Measurements from ENCODE around the gene PLCD1. TPM values are rescaled to one million over a fixed set of nuclear protein-coding genes. Genes with fewer than 3 reads are reported as not detected.
A peak's percentile ranks its signal among the peaks of the same experiment; 100 is the strongest.

Gene PLCD1
- total RNA-seq, 1 experiment from 2014 or later: 9.6 TPM

- no peak for DNase-seq (ENCODE audit: low spot score)
Observed at GRCh38 chr3:38017445-38018295, 11.8 kb downstream of the PLCD1 start.

DNA sequence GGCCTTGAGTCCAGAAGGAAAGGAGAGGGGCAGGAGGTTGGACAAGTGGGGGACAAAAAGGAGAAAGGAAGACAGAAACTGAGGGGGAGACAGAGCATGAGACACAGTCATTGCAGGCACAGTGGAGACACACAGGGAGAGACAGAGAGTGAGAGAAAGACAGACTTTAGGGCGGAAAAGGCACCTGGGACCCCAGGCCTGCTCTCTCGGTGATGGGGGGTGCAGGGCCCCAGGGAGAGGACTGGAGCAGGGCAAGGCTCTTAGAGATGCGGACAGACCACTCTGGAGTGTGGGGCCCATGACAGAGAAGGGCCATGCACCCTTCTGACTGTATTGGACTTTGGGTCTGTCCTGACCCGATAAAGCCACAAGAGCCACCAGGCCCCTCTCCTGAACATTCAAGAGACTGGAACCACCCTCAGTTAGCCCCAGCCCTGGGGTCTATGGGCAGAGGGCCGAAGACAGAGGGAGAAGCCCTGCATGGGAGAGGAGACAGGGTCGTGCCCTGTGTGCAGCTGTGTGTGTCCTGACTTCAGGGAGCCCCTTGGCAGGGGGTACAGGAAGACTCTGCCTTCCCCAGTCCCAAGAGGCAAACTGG is 12.5 kb downstream of the PLCD1 start:
- no peak for DNase-seq (ENCODE audit: low spot score)

DNA sequence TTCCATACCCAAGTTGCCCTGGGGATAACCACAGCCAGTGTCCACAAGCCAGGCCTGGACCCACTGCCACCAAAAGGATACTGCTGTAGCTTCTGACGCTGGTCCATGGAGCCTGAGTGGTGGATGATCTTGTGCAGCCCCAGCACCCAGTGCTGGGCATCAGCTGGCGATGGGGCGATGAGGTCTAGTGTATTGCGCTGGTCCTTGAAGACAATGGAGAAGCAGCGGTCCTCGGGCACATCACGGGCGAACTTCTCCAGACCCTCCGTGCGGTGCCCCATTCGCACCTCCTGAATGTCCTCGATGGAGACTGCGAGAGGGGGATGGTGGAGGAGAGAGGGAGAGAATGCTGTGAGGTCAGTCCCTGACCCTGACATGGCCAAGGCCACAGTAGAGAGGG is 13.0 kb downstream of the PLCD1 start:
- no peak for DNase-seq (ENCODE audit: low spot score)

DNA sequence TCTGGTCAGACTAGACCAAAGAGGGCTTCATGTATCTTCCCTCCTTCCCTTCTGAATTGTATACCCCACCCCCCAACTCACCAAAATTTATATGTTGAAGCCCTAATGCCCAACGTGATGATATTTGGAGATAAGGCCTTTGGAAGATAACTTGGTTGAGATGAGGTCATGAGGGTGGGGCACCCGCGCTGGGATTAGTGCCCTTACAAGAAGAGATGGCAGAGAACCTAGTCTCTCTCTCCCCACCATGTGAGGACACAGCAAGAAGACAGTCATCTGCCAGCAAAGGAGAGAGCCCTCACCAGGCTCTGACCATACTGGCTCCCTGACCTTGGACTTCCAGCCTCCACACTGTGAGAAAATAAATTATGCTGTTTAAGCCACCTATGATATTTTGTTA is 13.5 kb downstream of the PLCD1 start:
- no peak for DNase-seq (ENCODE audit: low spot score)

- no peak for DNase-seq (ENCODE audit: low spot score)
Observed at GRCh38 chr3:38015485-38015884, 14.0 kb downstream of the PLCD1 start.

GRCh38 chr3:38011111-38011510 is 18.3 kb downstream of the PLCD1 start:
- no peak for DNase-seq (ENCODE audit: low spot score)

DNA sequence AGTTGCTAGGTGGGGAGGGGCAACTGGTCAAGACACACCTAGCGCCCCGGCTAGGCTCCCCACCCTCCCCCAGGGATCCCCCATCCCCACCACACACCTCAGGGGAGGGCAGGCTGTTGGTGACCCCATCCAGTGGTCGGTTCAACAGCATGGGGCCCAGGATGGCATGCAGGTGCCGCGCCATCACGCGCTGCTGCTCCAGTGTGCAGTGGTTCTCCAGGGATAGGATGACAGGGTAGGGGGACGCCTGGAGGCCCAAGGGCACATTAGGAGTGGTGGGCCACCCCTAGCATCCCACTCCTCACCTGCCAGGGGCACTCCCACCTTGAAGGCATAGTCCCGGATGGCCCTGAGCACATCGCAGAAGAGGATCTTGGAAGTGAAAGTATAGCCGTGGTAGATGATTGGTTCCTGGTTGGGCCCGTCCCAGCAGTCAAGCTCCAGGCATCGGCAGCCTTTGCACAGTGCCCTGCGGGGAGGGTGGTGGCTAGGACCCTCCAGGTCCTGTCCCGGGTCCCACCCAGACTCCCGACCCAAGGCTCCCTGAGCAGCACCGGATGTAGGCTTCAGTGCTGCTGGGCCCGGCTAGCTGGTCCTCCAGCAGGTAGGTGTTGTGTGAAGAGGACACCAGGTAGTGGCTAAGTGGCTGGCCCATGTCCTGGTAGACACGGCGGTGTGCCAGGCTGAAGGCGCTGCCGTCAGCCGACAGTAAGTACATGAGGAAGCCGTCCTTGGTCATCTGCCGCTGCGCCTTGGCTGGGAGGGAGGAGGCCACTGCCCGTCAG is 19.4 kb downstream of the PLCD1 start:
- DNase-seq (ENCODE audit: low spot score): no peak

DNA sequence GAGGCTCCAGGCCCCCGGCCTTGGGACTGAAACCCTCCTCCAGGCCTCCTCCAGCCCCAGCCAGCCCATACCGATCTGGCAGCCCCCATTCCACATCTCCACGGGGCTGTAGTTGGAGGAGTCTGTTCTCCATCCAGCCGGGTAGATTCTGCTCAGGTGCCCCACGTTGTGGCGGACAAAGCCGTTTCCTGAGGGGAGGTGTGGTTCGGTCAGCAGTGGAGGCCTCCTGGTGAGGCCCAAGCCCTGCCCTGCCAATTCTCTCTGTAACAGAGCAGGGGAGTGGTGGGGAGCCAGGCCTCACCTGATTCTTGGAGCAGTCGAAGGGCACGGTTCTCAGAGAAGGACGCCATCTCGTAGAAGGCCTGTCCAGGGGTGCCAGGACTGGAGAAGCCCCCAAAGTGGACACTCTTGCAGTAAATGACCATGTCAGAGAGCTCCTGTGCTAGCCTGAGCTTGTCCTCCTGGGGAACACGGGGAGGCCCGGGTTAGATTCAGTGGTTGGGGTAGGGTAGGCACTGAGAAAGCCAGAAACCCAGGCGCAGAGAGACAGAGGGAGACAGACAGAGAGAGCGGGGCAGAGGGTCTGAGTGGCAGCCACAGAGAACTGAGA is 20.4 kb downstream of the PLCD1 start:
- no peak for DNase-seq (ENCODE audit: low spot score)

DNA sequence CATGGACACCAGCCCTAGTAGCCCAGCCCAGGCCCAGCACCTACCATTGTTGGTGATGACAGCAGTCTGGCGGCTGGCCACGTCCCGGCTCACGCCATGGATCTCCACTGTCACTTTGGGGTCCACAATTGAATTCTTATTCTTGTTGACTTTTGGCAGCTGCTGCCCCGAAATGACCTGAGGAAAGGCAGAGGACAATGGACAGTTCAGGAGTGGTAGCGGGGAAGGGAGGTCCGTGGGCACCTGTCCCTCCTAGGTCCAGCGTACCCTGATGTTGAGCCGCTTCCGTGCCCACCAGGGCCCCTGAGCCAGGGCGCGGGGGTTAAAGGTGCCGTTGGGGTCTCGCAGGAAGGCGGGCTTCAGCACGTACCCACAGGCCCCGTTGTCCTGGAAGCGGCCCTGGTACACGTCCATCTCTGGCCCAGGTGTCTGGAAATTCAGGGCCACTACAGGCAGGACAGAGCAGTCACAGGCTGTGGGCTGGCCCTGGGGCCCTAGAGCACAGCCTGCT is 21.2 kb downstream of the PLCD1 start:
- DNase-seq (ENCODE audit: low spot score): no peak

DNA sequence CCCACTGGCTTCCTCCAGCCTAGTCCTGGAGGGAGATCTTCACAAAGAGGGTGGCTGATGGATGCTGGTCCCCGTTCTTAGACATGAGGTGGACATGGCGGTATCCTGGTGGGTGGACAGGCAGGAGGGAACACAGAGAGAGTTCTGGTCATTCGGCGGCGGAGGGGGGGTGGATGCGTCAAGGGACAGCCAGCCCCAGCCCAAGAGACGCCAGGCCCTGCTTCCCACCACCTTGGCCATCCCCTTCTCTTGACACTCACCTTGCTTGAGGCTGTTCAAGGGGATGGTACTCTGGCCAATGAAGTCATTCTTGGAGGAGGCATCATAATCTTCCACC is 21.7 kb downstream of the PLCD1 start:
- DNase-seq (ENCODE audit: low spot score): no peak

DNA sequence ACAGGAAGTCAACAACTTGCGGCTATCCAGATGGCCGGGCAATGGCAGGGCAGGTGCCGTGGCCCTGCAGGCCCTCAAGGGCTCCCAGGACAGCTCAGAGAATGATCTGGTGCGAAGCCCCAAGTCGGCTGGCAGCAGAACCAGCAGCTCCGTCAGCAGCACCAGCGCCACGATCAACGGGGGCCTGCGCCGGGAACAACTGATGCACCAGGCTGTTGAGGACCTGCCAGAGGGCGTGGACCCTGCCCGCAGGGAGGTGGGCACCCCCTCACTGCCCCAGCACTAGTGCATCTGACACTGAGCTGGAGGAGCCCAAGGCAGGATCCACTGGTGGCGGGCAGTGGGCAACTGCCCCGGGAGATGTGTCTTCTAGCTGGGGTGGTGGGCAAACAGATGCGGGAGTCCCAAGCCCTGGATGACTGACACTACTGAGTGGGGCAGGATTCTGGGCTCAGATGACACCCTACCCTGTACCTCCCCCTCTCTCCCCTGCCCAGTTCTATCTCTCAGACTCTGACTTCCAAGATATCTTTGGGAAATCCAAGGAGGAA is 22.9 kb downstream of the PLCD1 start:
- DNase-seq (ENCODE audit: low spot score): no peak

DNA sequence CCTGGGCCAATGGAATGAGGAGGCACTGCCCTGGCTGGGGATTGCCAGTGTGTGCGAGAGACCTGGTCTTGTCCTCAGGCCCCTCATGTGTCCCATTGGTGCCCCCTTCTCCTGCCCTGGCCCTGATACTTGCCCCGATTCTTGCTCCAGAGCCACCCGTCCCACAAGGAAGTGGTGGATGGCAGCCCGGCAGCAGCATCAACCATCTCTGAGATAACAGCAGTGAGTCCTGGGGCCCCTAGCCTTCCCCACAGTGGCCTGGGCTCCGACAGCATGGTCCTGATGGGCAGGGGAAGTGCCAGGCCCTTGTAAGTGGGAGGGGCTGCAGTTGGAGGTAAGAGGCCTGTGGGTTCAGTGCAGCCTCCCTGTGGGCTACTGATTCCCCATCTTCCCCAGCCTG is 23.4 kb downstream of the PLCD1 start:
- no peak for DNase-seq (ENCODE audit: low spot score)

GRCh38 chr3:38005076-38006020 is 24.1 kb downstream of the PLCD1 start:
- DNase-seq (ENCODE audit: low spot score): peak; percentile 42

DNA sequence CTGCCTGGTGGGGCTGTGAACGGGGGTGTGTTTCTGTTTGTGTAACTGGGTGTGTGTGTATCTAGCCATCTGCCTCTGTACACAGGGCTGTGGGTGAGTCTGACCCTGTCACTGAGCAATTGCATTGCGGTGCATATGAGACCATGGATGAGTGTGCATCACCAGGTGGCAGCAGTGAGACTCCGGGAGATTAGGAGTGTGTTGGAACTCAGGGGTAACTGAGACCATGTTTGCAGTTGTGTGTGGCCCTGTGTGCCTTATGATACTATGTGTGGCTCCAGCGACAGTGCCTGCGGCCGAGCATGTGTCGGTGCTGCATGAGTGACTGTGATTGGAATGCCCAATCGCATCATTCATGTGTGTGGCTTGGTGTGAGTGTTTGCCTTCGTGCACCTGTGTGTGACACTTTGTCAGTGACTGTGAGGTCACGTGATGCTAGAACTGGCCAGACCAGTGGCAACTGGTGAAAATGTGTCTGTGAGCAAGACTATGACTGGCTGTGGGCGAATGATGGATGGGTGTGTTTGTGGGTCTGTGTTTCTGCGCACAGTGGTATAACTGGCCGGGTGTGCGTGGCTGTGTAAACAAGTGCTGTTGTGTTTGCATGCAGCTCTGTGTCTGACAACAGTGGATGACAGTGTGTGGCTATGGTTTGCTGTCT is 24.9 kb downstream of the PLCD1 start:
- DNase-seq (ENCODE audit: low spot score): peak; percentile 86

- DNase-seq (ENCODE audit: low spot score): no peak
Observed at GRCh38 chr3:38003817-38004414, 25.5 kb downstream of the PLCD1 start.

- peak; percentile 62 for DNase-seq (ENCODE audit: low spot score)
Observed at GRCh38 chr3:38003371-38003816, 26.0 kb downstream of the PLCD1 start.

- no peak for DNase-seq (ENCODE audit: low spot score)
Observed at GRCh38 chr3:38002940-38003339, 26.5 kb downstream of the PLCD1 start.

- DNase-seq (ENCODE audit: low spot score): no peak
Observed at GRCh38 chr3:38002291-38002876, 27.1 kb downstream of the PLCD1 start.

- DNase-seq (ENCODE audit: low spot score): peak; percentile 56
Observed at GRCh38 chr3:38001456-38002081, 27.9 kb downstream of the PLCD1 start.

All from HT-29 (cell line).